Tibial artery (tissue), 4 donors: Measurements from ENCODE around the gene GEMIN8.

Source experiments
- DNase-seq, 2 donors: peaks; one replicate each; pipeline ENCODE4 v3.0.0-alpha.2; 2019
- H3K27ac ChIP-seq, 2 donors: fragments of 200-600 bp; sonication (generic) in 1 of 2; 1 replicate in 1 of 2; 2 replicates in 1 of 2; pipeline ENCODE4 v1.5.1; 2018 to 2019; ENCODE audit warnings: mild to moderate bottlenecking in 1 of 2
- H3K27me3 ChIP-seq, 2 donors: fragments of 200-600 bp; sonication (generic) in 1 of 2; one replicate each; pipeline versions ENCODE4 v1.5.1 to v1.6.0; 2016 to 2019
- H3K36me3 ChIP-seq, 3 donors: fragments of 200-600 bp; sonication (generic) in 2 of 3; one replicate each; pipeline ENCODE4 v1.5.1; 2016 to 2019; ENCODE audit warnings: mild to moderate bottlenecking in 2 of 3
- H3K4me1 ChIP-seq, 4 donors: fragments of 200-600 bp; sonication (generic) in 2 of 4; 1 replicate in 3 of 4; 2 replicates in 1 of 4; pipeline ENCODE4 v1.5.1; 2016 to 2019
- H3K4me3 ChIP-seq, 2 donors: fragments of 200-600 bp; sonication (generic) in 1 of 2; 1 replicate in 1 of 2; 2 replicates in 1 of 2; pipeline ENCODE4 v1.5.1; 2018 to 2019; ENCODE audit warnings: mild to moderate bottlenecking in 2 of 2
- H3K9me3 ChIP-seq, 3 donors: fragments of 200-600 bp; sonication (generic) in 1 of 3; one replicate each; pipeline ENCODE4 v1.5.1; 2016 to 2019
- intact Hi-C: fragments of 100-400 bp; cut with DNase I; formaldehyde crosslinking; loops from one replicate; pipeline ENCODE4 v1.15.0; 2023; ENCODE audit warnings: low total_unique reads
- TF ChIP-seq, protein P1 (sequence below), 2 experiments: fragments of 200-600 bp in 1 of 2; fragments of 450-650 bp in 1 of 2; IDR thresholded peaks; one replicate each; pipeline ENCODE4 v1.5.1; 2017 to 2019; ENCODE audit warnings: antibody characterized with exemption in 2 of 2, mild to moderate bottlenecking in 1 of 2, moderate library complexity in 1 of 2

GEMIN8 gene

GRCh38 chrX:14010566-14010965 is 19.1 kb downstream of the GEMIN8 start:
- peaks cover 13 to 45% (median 32%) of the 10 kb centered on the region in 3 donors for H3K36me3 ChIP-seq
- intact Hi-C loops: no loop called here
- H3K27me3 ChIP-seq: no peaks in the 10 kb centered on the region
- DNase-seq: no peak
- H3K4me1 ChIP-seq: no peaks in the 10 kb centered on the region
- H3K27ac ChIP-seq: no peak overlapping the region
- TF ChIP-seq, protein P1, sequence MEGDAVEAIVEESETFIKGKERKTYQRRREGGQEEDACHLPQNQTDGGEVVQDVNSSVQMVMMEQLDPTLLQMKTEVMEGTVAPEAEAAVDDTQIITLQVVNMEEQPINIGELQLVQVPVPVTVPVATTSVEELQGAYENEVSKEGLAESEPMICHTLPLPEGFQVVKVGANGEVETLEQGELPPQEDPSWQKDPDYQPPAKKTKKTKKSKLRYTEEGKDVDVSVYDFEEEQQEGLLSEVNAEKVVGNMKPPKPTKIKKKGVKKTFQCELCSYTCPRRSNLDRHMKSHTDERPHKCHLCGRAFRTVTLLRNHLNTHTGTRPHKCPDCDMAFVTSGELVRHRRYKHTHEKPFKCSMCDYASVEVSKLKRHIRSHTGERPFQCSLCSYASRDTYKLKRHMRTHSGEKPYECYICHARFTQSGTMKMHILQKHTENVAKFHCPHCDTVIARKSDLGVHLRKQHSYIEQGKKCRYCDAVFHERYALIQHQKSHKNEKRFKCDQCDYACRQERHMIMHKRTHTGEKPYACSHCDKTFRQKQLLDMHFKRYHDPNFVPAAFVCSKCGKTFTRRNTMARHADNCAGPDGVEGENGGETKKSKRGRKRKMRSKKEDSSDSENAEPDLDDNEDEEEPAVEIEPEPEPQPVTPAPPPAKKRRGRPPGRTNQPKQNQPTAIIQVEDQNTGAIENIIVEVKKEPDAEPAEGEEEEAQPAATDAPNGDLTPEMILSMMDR (IDR thresholded peaks at IDR 0.05): no peak
- no peak overlapping the region for H3K4me3 ChIP-seq
- no peaks in the 10 kb centered on the region for H3K9me3 ChIP-seq

- Histone ChIP-seq H3K27ac (no peak overlapping the region), H3K4me3 (no peak overlapping the region), H3K36me3 (peaks cover 13 to 58% (median 32%) of the 10 kb centered on the region in 3 donors), H3K9me3 (no peaks in the 10 kb centered on the region), H3K4me1 (no peaks in the 10 kb centered on the region), H3K27me3 (no peaks in the 10 kb centered on the region)
- intact Hi-C loops: no loop called here
- DNase-seq: no peak
- TF ChIP-seq, protein P1 (IDR thresholded peaks at IDR 0.05): no peak
Observed at GRCh38 chrX:14006540-14006939, 23.2 kb downstream of the GEMIN8 start.

GRCh38 chrX:14003876-14004425 is 25.7 kb downstream of the GEMIN8 start:
- intact Hi-C loops: no loop called here
- Histone ChIP-seq H3K27me3 (no peaks in the 10 kb centered on the region), H3K36me3 (peaks cover 11 to 52% (median 23%) of the 10 kb centered on the region in 3 donors), H3K4me3 (no peak overlapping the region), H3K27ac (no peak overlapping the region), H3K4me1 (no peaks in the 10 kb centered on the region), H3K9me3 (no peaks in the 10 kb centered on the region)
- no peak for DNase-seq
- TF ChIP-seq, protein P1 (IDR thresholded peaks at IDR 0.05): no peak

GRCh38 chrX:14003028-14003427 is 26.7 kb downstream of the GEMIN8 start:
- H3K27me3 ChIP-seq: no peaks in the 10 kb centered on the region
- intact Hi-C loops: no loop called here
- no peak for DNase-seq
- no peaks in the 10 kb centered on the region for H3K4me1 ChIP-seq
- H3K9me3 ChIP-seq: no peaks in the 10 kb centered on the region
- H3K36me3 ChIP-seq: peaks cover 2 to 43% (median 18%) of the 10 kb centered on the region in 3 donors
- no peak overlapping the region for H3K27ac ChIP-seq
- TF ChIP-seq, protein P1 (IDR thresholded peaks at IDR 0.05): no peak
- no peak overlapping the region for H3K4me3 ChIP-seq

DNA sequence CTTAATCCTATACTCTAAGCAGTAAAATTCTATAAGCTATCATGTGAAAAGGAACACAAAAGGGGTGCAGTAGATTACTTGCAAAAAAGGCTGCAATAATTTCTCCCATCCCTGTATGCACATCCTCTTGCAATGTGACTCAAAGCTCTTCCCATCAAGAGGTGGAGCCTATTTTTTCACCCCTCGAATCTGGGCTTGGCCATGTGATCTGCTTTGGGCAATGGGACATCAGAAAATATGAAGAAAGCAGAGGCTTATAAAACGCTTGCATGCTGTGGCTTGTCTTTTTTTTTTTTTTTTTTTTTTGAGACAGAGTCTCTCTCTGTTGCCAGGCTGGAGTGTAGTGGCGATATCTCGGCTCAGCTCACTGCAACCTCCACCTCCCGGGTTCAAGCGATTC is 33.0 kb downstream of the GEMIN8 start:
- H3K4me3 ChIP-seq: no peak overlapping the region
- TF ChIP-seq, protein P1 (IDR thresholded peaks at IDR 0.05): no peak
- no peak for DNase-seq
- H3K27ac ChIP-seq: no peak overlapping the region
- H3K27me3 ChIP-seq: no peaks in the 10 kb centered on the region
- H3K36me3 ChIP-seq: peaks cover 0 to 4% (median 3%) of the 10 kb centered on the region in 3 donors
- no peaks in the 10 kb centered on the region for H3K4me1 ChIP-seq
- intact Hi-C loops: no loop called here
- H3K9me3 ChIP-seq: no peaks in the 10 kb centered on the region
